Measurements from ENCODE around the gene KITLG. TPM values are rescaled to one million over a fixed set of nuclear protein-coding genes. Genes with fewer than 3 reads are reported as not detected.

The KITLG gene
- total and polyA plus RNA-seq, 7 donors = 8.1 to 149 (median 54.6) TPM

DNA sequence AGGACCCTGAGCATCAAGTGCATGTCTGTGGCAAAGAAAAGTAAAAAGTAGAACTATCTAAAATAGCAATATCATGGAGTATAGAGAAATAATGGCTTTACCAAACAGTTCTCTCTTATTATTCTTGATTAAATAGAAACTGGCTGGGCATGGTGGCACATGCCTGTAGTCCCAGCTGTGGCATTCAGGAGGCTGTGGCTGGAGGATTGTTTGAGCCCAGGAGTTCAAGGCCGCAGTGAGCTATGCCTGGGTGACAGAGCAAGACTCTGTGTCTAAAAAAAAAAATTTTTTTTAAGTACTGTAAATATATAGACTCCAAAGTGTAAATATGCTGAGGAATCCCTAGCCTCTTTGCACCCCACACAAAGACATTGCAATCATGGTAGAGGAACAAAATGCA lies 121.9 kb downstream of the KITLG start:
- no peak overlapping the region for H3K4me3 ChIP-seq
- TF ChIP-seq POLR2A (IDR thresholded peaks at IDR 0.05) (no peak), EP300 (IDR thresholded peaks at IDR 0.05) (no peak), POLR2AphosphoS5 (IDR thresholded peaks at IDR 0.05) (no peak)
- TF ChIP-seq, protein P1, sequence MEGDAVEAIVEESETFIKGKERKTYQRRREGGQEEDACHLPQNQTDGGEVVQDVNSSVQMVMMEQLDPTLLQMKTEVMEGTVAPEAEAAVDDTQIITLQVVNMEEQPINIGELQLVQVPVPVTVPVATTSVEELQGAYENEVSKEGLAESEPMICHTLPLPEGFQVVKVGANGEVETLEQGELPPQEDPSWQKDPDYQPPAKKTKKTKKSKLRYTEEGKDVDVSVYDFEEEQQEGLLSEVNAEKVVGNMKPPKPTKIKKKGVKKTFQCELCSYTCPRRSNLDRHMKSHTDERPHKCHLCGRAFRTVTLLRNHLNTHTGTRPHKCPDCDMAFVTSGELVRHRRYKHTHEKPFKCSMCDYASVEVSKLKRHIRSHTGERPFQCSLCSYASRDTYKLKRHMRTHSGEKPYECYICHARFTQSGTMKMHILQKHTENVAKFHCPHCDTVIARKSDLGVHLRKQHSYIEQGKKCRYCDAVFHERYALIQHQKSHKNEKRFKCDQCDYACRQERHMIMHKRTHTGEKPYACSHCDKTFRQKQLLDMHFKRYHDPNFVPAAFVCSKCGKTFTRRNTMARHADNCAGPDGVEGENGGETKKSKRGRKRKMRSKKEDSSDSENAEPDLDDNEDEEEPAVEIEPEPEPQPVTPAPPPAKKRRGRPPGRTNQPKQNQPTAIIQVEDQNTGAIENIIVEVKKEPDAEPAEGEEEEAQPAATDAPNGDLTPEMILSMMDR (IDR thresholded peaks at IDR 0.05) = no peak
- no peaks in the 10 kb centered on the region for H3K36me3 ChIP-seq
- intact Hi-C loops (cut with DNase I) = no loop called here
- H3K4me1 ChIP-seq = peaks cover 0 to 4% (median 1%) of the 10 kb centered on the region in 4 donors
- DNase-seq = no peak
- H3K9me3 ChIP-seq = no peaks in the 10 kb centered on the region
- H3K27me3 ChIP-seq = no peaks in the 10 kb centered on the region
- 84 to 86% methylated on average over 1 of the region's 1 CpG for WGBS, 2 donors
- H3K27ac ChIP-seq = no peak overlapping the region

DNA sequence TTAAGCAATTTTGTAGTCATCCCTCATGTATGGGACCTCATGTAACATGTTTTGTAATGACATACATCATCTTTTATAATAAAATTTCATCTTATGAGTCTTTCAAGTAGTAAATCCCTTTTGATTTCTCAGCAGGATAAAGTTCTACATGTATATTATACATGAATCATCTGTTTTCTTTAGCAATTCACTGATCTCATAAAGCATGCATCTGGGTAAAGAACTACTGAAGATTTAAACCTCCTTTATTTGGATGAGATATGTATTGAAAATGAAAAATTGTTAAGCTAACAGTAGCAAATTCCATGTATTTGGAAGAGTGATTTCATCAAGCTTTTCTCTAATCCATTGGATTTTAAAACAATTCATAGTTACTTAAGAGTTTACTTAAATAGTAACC lies 126.9 kb downstream of the KITLG start:
- TF ChIP-seq POLR2A (IDR thresholded peaks at IDR 0.05) = no peak
- TF ChIP-seq POLR2AphosphoS5 (IDR thresholded peaks at IDR 0.05) = no peak
- TF ChIP-seq EP300 (IDR thresholded peaks at IDR 0.05) = no peak
- TF ChIP-seq, protein P1 (IDR thresholded peaks at IDR 0.05) = no peak
- no peaks in the 10 kb centered on the region for H3K9me3 ChIP-seq
- peaks cover 0 to 8% (median 4%) of the 10 kb centered on the region in 4 donors for H3K4me1 ChIP-seq
- no peak overlapping the region for H3K27ac ChIP-seq
- no peak overlapping the region for H3K4me3 ChIP-seq
- no peaks in the 10 kb centered on the region for H3K36me3 ChIP-seq
- no peak for DNase-seq
- no peaks in the 10 kb centered on the region for H3K27me3 ChIP-seq
- intact Hi-C loops (cut with DNase I) = no loop called here

DNA sequence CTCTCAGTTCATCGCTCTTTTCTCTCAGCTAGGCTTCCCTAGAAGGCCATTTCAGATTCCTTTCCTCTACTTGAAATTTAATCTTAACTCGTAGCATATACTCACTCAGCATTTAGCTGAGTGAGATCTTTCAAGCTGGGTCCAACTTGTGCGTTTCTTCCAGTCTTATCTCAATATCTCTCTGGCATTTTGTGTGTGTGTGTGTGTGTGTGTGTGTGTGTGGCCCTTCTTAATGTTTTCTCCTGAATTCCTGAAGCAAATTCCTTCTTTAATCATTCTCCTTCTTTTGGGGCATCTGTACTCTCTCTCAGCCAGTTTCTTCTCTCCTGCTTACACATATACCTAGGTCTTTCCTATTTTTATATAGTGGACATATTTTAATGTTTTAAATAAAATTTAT lies 129.1 kb downstream of the KITLG start:
- Histone ChIP-seq H3K36me3 (no peaks in the 10 kb centered on the region), H3K27ac (no peak overlapping the region), H3K27me3 (no peaks in the 10 kb centered on the region), H3K4me1 (peaks cover 0 to 8% (median 4%) of the 10 kb centered on the region in 4 donors), H3K4me3 (no peak overlapping the region), H3K9me3 (no peaks in the 10 kb centered on the region)
- no peak for TF ChIP-seq POLR2A (IDR thresholded peaks at IDR 0.05)
- TF ChIP-seq POLR2AphosphoS5 (IDR thresholded peaks at IDR 0.05) = no peak
- TF ChIP-seq, protein P1 (IDR thresholded peaks at IDR 0.05) = no peak
- no peak for TF ChIP-seq EP300 (IDR thresholded peaks at IDR 0.05)
- WGBS, 2 donors = 93% methylated on average over 3 of the region's 3 CpGs
- intact Hi-C loops (cut with DNase I) = no loop called here
- no peak for DNase-seq

DNA sequence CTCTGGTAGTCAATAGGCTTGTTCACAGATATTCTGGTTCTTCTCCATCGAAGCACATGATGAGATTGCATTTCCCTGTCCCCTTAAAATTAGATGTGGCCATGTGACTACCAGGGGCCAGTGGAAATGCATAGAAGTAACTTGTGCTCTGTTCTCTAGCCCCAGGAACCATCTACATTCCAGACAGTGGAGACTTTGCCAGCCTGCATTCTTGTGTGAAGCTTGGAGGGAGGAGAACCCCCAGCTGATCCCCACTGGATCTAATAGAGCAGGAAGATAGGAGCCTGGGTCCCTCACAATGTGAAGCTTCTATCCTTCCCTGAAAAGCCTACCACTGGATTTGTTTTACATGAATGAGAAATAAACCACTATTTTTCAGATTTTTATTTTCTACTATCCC lies 130.1 kb downstream of the KITLG start:
- TF ChIP-seq POLR2A (IDR thresholded peaks at IDR 0.05) = no peak
- TF ChIP-seq, protein P1 (IDR thresholded peaks at IDR 0.05) = no peak
- no peak for TF ChIP-seq POLR2AphosphoS5 (IDR thresholded peaks at IDR 0.05)
- no peak for TF ChIP-seq EP300 (IDR thresholded peaks at IDR 0.05)
- H3K4me3 ChIP-seq = no peak overlapping the region
- H3K4me1 ChIP-seq = peaks cover 0 to 8% (median 4%) of the 10 kb centered on the region in 4 donors
- intact Hi-C loops (cut with DNase I) = no loop called here
- no peak for DNase-seq
- H3K36me3 ChIP-seq = no peaks in the 10 kb centered on the region
- H3K27me3 ChIP-seq = no peaks in the 10 kb centered on the region
- H3K27ac ChIP-seq = no peak overlapping the region
- H3K9me3 ChIP-seq = no peaks in the 10 kb centered on the region
- 84 to 94% methylated on average over 1 of the region's 1 CpG for WGBS, 2 donors

DNA sequence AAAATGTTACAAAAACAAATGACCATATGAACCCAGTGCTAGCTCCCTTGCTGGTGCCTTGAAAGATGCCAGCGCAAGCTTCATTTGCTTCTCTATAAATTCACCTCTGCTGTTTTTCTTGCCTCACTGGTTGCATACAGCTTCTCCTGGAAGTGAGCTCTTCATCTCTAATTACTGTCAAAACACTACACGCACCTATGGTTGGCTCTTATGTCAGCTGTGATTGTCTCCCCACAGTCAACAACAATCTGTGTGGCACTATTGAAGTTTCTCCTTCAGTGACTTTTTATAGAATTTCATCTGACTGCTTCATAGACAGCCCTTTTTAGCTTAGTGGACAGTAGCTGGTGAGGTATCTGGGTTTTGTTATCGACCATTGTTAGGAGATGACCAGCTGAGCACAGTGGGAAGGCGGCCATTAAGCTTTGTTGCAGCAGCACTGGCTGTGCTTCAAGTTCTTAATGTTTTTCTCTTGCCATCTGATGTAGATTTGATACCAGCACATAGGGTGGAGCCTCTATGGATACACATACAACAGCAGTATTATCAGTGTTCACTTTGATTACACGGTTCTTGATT lies 131.8 kb downstream of the KITLG start:
- Histone ChIP-seq H3K4me1 (peaks cover 0 to 6% (median 2%) of the 10 kb centered on the region in 4 donors), H3K27me3 (no peaks in the 10 kb centered on the region), H3K36me3 (no peaks in the 10 kb centered on the region), H3K9me3 (no peaks in the 10 kb centered on the region), H3K4me3 (no peak overlapping the region), H3K27ac (no peak overlapping the region)
- WGBS, 2 donors = 85 to 89% methylated on average over 5 of the region's 5 CpGs
- no peak for TF ChIP-seq EP300 (IDR thresholded peaks at IDR 0.05)
- TF ChIP-seq POLR2AphosphoS5 (IDR thresholded peaks at IDR 0.05) = no peak
- TF ChIP-seq, protein P1 (IDR thresholded peaks at IDR 0.05) = no peak
- TF ChIP-seq POLR2A (IDR thresholded peaks at IDR 0.05) = no peak
- intact Hi-C loops (cut with DNase I) = no loop called here
- no peak for DNase-seq
